ENCODE data around the gene CSN2.
"Not testable (repeated sequence)": the region's sequence is repeated elsewhere in the genome, so short reads cannot be mapped to it uniquely, and the experiment has no call there.

Gene CSN2

DNA sequence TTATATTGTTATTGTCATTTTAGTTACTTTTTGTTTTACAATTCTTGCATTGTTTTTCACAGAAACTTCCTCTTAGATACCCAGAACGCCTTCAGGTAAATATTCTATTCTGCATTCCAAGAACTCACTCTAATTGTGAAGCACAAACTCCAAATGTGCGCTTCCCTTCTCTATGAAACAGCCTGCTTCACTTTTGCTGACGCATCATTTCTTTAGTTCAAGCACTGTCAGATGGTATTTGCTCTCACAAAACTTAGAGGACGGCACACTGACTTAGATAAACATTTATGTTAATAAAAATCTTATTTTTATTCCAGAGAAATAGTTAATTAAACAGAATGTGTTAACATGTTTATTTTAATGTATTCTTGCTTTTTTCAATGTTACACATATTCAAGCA lies 31.4 kb downstream of the CSN2 start:
- H3K9me3 Mint-ChIP-seq, result no peaks in the 10 kb centered on the region
- no peak overlapping the region for H3K27ac Mint-ChIP-seq
- no peaks in the 10 kb centered on the region for H3K4me1 Mint-ChIP-seq (ENCODE audit: low read depth)
- H3K27me3 Mint-ChIP-seq (ENCODE audit: low read depth), result no peaks in the 10 kb centered on the region
- H3K36me3 Mint-ChIP-seq (ENCODE audit: low read depth), result no peaks in the 10 kb centered on the region
- H3K4me3 Mint-ChIP-seq, result no peak overlapping the region

DNA sequence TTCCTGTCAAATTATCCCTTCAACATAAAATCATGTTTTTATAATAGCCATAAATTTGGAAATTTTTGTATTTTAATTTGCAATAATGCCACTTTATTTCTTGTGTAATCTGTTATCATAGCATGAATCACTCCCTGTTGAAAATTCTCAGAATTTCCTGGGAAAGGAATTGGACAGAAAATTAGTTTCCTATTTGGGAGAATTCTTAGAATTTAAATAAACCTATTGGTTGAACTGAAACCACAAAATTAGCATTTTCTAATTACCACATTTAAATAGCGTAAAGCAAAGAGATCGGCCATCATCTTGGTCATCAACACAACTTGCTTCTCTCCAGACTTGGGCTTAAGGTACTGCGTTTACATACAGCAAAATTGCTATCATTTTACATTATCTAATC lies 34.8 kb downstream of the CSN2 start, which contains the start of gene CSN1S1:
Gene CSN1S1 (plus strand): TSS at position 301 of the 400 bp plus-strand sequence. CDS start 1,488 bp downstream, outside the sequence.
- Mint-ChIP-seq H3K9me3 (no peaks in the 10 kb centered on the region), H3K27ac (no peak within 1 kb of the TSS), H3K4me3 (no peak within 1 kb of the TSS), H3K27me3 (ENCODE audit: low read depth) (no peaks in the 10 kb centered on the region), H3K36me3 (ENCODE audit: low read depth) (no peaks in the 10 kb centered on the region), H3K4me1 (ENCODE audit: low read depth) (no peaks in the 10 kb centered on the region)

DNA sequence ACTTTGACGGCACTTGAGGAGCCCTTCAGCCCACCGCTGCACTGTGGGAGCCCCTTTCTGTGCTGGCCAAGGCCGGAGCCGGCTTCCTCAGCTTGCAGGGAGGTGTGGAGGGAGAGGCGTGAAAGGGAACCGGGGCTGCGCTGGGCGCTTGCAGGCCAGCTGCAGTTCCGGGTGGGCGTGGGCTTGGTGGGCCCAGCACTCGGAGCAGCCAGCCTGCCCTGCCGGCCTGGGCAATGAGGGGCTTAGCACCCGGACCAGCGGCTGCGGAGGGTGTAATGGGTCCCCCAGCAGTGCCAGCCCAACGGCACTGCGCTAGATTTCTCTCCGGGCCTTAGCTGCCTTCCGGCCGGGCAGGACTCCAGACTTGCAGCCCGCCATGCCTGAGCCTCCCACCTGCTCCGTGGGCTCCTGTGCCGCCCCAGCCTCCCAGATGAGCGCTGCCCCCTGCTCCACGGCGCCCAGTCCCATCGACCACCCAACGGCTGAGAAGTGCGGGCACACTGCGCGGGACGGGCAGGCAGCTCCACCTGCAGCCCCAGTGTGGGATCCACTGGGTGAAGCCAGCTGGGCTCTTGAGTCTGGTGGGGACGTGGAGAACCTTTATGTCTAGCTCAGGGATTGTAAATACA lies 41.6 kb downstream of the CSN2 start:
- not testable (repeated sequence) for H3K27me3 Mint-ChIP-seq (ENCODE audit: low read depth); H3K4me3 Mint-ChIP-seq; H3K27ac Mint-ChIP-seq; H3K36me3 Mint-ChIP-seq (ENCODE audit: low read depth); H3K9me3 Mint-ChIP-seq; H3K4me1 Mint-ChIP-seq (ENCODE audit: low read depth)

DNA sequence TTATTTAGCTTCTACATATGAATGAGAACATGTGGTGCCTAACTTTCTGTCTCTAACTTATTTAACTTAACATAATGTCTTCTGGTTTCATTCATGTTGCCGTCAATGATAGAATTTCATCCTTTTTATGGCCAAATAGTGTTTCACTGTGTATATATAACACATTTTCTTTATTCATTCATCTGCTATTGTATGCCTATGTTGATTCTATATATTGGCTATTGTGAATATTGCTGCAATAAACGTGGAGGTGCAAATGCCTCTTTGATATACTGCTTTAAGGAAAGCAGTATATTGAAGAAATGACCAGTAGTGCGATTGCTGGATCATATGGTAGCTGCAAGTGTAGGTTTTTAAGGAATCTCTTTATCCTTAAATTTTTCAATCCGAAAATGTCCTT lies 44.7 kb downstream of the CSN2 start:
- no peak overlapping the region for H3K4me3 Mint-ChIP-seq
- no peaks in the 10 kb centered on the region for H3K4me1 Mint-ChIP-seq (ENCODE audit: low read depth)
- no peak overlapping the region for H3K27ac Mint-ChIP-seq
- no peaks in the 10 kb centered on the region for H3K27me3 Mint-ChIP-seq (ENCODE audit: low read depth)
- no peaks in the 10 kb centered on the region for H3K9me3 Mint-ChIP-seq
- H3K36me3 Mint-ChIP-seq (ENCODE audit: low read depth), result no peaks in the 10 kb centered on the region

DNA sequence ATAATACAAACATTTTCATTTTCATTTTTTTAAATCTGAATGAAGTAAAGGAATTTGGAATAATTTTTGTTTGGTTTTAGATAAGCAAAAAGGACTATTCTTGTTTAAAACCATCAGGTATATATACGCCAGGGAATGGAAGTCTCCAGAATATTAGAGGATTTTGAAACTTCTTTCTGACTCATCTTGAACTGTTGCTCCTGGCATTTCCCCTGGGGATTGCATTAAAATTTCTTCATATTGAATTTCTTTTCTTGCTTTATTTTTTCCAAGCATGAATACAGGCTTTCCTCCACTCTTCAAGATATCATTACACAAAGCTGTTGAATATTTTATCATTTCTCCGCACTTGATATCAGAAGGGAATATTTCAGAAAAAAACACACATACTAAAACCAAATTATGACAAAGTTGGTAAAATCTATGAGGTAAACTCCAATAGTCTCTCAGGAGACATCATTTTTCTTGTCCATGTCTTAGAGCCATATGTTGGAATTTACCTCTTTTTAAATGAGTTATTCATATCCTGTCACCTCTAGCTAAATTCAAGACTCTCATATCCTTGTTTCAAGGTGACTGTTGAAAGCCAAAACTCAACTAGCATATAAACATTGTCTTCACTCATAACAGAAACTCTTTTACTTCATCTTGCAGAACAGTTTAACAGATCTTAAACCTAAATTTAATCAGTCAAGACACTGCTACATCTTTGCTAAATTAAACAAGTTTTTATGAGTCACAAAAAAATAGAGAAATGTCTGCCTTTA lies 55.3 kb downstream of the CSN2 start:
- Mint-ChIP-seq H3K4me1 (ENCODE audit: low read depth) (peaks cover 1% of the 10 kb centered on the region), H3K9me3 (no peaks in the 10 kb centered on the region), H3K36me3 (ENCODE audit: low read depth) (no peaks in the 10 kb centered on the region)

DNA sequence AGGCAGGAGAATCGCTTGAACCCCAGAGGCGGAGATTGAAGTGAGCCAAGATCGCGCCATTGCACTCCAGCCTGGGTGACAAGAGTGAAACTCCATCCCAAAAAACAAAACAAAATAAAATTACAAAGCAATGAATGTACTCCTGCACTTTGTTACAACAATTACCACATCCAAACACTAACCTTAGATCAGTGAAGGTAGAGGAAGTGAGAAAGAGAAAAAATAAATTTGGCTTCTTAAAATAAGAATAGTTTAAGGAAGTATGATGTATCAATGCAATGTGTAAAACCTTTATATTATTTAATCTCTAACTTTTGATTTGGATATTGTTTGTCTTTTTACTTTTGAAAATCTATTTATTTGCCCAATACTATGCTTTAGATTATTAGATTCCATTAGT lies 56.3 kb downstream of the CSN2 start:
- Mint-ChIP-seq H3K27ac (no peak overlapping the region), H3K9me3 (no peaks in the 10 kb centered on the region), H3K4me3 (no peak overlapping the region), H3K36me3 (ENCODE audit: low read depth) (no peaks in the 10 kb centered on the region), H3K27me3 (ENCODE audit: low read depth) (peaks cover 4% of the 10 kb centered on the region), H3K4me1 (ENCODE audit: low read depth) (peaks cover 1% of the 10 kb centered on the region)

More for the DNA sequence above, 55.3 kb downstream of the CSN2 start:
- no peaks in the 10 kb centered on the region for H3K27me3 Mint-ChIP-seq (ENCODE audit: low read depth)
- no peak overlapping the region for H3K27ac Mint-ChIP-seq
- H3K4me3 Mint-ChIP-seq, result no peak overlapping the region

DNA sequence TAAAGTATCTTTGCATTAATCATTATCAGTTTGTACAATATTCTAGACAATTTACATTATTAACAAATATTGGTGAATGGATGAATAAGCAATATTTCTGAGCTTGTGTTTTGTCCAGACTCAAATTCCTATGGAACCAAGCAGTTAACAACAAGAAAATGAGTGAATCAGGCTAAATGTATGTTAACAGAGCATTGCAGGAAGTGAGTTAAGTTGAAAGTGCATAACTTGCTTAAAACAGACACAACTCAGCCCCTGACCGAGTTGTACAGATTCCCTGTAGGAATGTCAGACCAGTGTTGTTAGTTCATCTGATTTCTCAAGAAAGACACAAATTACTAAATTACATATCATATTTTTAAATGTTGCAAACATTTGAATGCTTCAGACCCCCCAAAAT lies 58.4 kb downstream of the CSN2 start:
- Mint-ChIP-seq H3K27ac (no peak overlapping the region), H3K36me3 (ENCODE audit: low read depth) (no peaks in the 10 kb centered on the region), H3K4me1 (ENCODE audit: low read depth) (peaks cover 1% of the 10 kb centered on the region), H3K4me3 (no peak overlapping the region), H3K9me3 (no peaks in the 10 kb centered on the region), H3K27me3 (ENCODE audit: low read depth) (peaks cover 4% of the 10 kb centered on the region)

All from T-helper 1 cell treated with Interleukin-12 subunit alpha and Interleukin-12 subunit beta and Interleukin-4 antibody, amounts not matched to agents 30 μg/mL and 1 μg/mL, for 36 hours (primary cell).